Measurements from ENCODE around the gene LRRC14B. TPM values are rescaled to one million over a fixed set of nuclear protein-coding genes. Genes with fewer than 3 reads are reported as not detected.

The LRRC14B gene
- total RNA-seq, 1 donor from 2014 or later = not detected

DNA sequence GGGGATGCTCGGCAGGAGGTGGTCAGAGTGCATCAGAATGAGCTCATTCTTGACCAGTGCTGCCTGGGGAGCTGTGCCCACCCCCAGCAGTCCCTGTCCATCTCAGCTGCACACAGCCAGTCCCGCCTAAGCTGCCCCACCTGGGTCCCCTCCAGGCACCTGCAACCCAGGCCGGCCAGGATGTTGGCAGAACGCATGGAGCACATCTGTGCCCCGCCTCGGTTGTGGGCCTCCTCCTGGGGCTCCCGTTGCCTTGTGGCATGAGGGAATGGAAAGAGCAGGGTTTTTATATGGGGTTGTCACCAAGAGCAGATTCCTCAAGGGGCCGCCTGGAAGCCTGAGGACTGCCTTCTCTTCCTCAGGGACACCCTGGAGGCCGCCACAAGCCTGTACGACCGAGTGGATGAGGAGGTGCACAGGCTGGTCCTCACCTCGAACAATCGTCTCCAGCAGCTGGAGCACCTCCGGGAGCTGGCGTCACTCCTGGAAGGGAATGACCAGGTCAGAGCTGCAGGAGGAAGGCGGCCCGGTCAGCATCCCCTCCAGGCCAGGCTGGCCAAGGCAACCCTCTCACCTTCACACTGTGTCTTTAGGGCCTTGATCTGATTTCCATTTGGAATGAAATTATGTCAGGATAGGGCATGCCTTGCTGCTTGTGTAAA, 34.8 kb upstream of the LRRC14B start:
- Mint-ChIP-seq H3K36me3 (peaks cover 39% of the 10 kb centered on the region), H3K4me1 (peaks cover 20% of the 10 kb centered on the region), H3K27me3 (ENCODE audit: insufficient read depth, low read depth) (peaks cover 5% of the 10 kb centered on the region), H3K9me3 (no peaks in the 10 kb centered on the region), H3K27ac (no peak overlapping the region), H3K4me3 (no peak overlapping the region)
- H2AFZ ChIP-seq (replicated peaks) = no peak overlapping the region
- H3K9ac ChIP-seq = no peak overlapping the region
- H3K79me2 ChIP-seq (ENCODE audit: low read depth) = no peaks in the 10 kb centered on the region
- peaks cover 3% of the 10 kb centered on the region for H3K36me3 ChIP-seq
- no peak overlapping the region for H3K27ac ChIP-seq
- no peak for DNase-seq (ENCODE audit: low spot score)
- no peaks in the 10 kb centered on the region for H3K9me3 ChIP-seq (ENCODE audit: low read depth)
- no peaks in the 10 kb centered on the region for H3K27me3 ChIP-seq
- H3K4me3 ChIP-seq = no peak overlapping the region
- peaks cover 6% of the 10 kb centered on the region for H3K4me1 ChIP-seq
- H4K20me1 ChIP-seq (ENCODE audit: low read depth) = no peaks in the 10 kb centered on the region
- peaks cover 18% of the 10 kb centered on the region for H3F3A ChIP-seq (ENCODE audit: low read depth)
- no peak overlapping the region for H3K4me2 ChIP-seq
- TF ChIP-seq EZH2phosphoT487 (IDR thresholded peaks at IDR 0.05) = no peak
- TF ChIP-seq EZH2 (IDR thresholded peaks at IDR 0.05) = no peak
- no peak for TF ChIP-seq CTCF (IDR thresholded peaks at IDR 0.05)

DNA sequence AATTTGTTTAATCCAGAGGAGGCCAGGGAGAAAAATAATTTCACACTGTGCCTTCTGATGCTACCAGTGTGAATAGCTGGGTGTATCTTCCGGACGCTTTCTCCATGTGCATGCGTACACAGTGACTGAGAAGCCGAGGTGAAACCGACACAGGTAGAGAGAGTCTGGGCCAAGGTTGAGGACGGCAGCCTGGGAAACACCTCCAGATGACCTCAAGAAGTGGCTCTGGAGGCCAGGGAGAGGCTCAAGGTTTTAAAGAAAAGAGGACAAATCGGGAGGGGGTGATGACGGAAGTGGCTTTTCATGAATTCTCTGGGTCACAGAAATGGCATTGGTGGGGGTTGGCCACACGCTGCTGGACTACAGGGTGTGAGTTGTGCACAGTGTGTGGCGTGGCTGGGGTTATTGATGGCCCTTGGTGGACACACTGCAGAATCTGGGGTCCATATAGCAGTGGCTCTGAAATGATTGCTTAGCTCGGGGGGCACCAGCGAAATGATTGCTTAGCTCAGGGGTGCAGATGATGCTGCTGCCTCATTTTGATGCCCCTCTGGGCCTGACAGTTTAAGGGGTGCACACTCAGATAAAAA, 34.1 kb upstream of the LRRC14B start:
- H3K36me3 ChIP-seq = peaks cover 3% of the 10 kb centered on the region
- peaks cover 36% of the 10 kb centered on the region for H3K36me3 Mint-ChIP-seq

DNA sequence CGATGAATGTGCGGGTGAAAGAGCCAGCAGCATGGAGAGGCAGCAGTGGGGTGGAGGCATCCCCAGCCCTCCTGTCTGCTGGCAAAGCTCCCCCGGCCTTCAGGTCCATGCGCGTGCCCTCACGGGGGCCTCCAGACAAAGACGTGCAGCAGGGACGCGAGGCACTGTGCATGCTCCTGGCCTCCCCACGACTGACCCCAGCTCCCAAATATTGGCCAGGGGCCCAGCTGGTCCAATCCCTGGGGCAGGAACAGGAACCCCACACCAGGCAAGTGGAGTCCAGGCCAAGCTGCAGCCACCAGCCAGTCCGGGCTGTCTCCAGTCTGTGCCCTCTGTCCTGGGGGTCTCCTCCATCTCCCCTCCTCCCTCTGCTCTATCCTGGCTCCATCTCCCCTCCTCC, 33.5 kb upstream of the LRRC14B start:
- peaks cover 20% of the 10 kb centered on the region for H3K4me1 Mint-ChIP-seq
- Histone ChIP-seq H4K20me1 (ENCODE audit: low read depth) (no peaks in the 10 kb centered on the region), H3K9me3 (ENCODE audit: low read depth) (no peaks in the 10 kb centered on the region), H3K27me3 (no peaks in the 10 kb centered on the region), H3K4me2 (no peak overlapping the region), H3K36me3 (peaks cover 3% of the 10 kb centered on the region), H3K4me1 (peaks cover 6% of the 10 kb centered on the region), H3K4me3 (no peak overlapping the region), H3F3A (ENCODE audit: low read depth) (peaks cover 8% of the 10 kb centered on the region), H2AFZ (replicated peaks) (no peak overlapping the region), H3K79me2 (ENCODE audit: low read depth) (no peaks in the 10 kb centered on the region), H3K27ac (no peak overlapping the region), H3K9ac (no peak overlapping the region)
- TF ChIP-seq EZH2phosphoT487 (IDR thresholded peaks at IDR 0.05) = no peak
- H3K27ac Mint-ChIP-seq = no peak overlapping the region
- peaks cover 31% of the 10 kb centered on the region for H3K36me3 Mint-ChIP-seq
- H3K9me3 Mint-ChIP-seq = no peaks in the 10 kb centered on the region
- DNase-seq (ENCODE audit: low spot score) = no peak
- H3K27me3 Mint-ChIP-seq (ENCODE audit: insufficient read depth, low read depth) = peaks cover 5% of the 10 kb centered on the region
- H3K4me3 Mint-ChIP-seq = no peak overlapping the region

More for the DNA sequence above, 34.1 kb upstream of the LRRC14B start:
- Histone ChIP-seq H3K4me2 (no peak overlapping the region), H2AFZ (replicated peaks) (no peak overlapping the region), H3F3A (ENCODE audit: low read depth) (peaks cover 12% of the 10 kb centered on the region), H3K9me3 (ENCODE audit: low read depth) (no peaks in the 10 kb centered on the region), H3K27me3 (no peaks in the 10 kb centered on the region), H3K4me3 (no peak overlapping the region), H3K9ac (no peak overlapping the region), H3K4me1 (peaks cover 6% of the 10 kb centered on the region), H3K27ac (no peak overlapping the region), H3K79me2 (ENCODE audit: low read depth) (no peaks in the 10 kb centered on the region), H4K20me1 (ENCODE audit: low read depth) (no peaks in the 10 kb centered on the region)
- Mint-ChIP-seq H3K27me3 (ENCODE audit: insufficient read depth, low read depth) (peaks cover 5% of the 10 kb centered on the region), H3K27ac (no peak overlapping the region), H3K9me3 (no peaks in the 10 kb centered on the region), H3K4me3 (no peak overlapping the region), H3K4me1 (peaks cover 20% of the 10 kb centered on the region)
- DNase-seq (ENCODE audit: low spot score) = no peak
- no peak for TF ChIP-seq EZH2 (IDR thresholded peaks at IDR 0.05)
- no peak for TF ChIP-seq EZH2phosphoT487 (IDR thresholded peaks at IDR 0.05)
- no peak for TF ChIP-seq CTCF (IDR thresholded peaks at IDR 0.05)

Measured in neural progenitor cell (in vitro differentiated cells).